Loucy (cell line): ENCODE data around the gene LPIN1.

Source experiments
- EZH2phosphoT487 ChIP-seq: fragments of 200-600 bp; IDR thresholded peaks from 2 replicates; pipeline ENCODE4 v1.6.1; 2018; ENCODE audit warnings: antibody characterized with exemption, mild to moderate bottlenecking, moderate library complexity, borderline replicate concordance
- TF ChIP-seq, protein P1 (sequence below): fragments of 200-600 bp; sonication (generic); conservative IDR thresholded peaks from 2 replicates; pipeline ENCODE4 v1.5.1; 2014; ENCODE audit warnings: mild to moderate bottlenecking, antibody characterized with exemption, low read length

- TF ChIP-seq, protein P1, sequence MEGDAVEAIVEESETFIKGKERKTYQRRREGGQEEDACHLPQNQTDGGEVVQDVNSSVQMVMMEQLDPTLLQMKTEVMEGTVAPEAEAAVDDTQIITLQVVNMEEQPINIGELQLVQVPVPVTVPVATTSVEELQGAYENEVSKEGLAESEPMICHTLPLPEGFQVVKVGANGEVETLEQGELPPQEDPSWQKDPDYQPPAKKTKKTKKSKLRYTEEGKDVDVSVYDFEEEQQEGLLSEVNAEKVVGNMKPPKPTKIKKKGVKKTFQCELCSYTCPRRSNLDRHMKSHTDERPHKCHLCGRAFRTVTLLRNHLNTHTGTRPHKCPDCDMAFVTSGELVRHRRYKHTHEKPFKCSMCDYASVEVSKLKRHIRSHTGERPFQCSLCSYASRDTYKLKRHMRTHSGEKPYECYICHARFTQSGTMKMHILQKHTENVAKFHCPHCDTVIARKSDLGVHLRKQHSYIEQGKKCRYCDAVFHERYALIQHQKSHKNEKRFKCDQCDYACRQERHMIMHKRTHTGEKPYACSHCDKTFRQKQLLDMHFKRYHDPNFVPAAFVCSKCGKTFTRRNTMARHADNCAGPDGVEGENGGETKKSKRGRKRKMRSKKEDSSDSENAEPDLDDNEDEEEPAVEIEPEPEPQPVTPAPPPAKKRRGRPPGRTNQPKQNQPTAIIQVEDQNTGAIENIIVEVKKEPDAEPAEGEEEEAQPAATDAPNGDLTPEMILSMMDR = no peak
- no peak for TF ChIP-seq EZH2phosphoT487
Observed at GRCh38 chr2:11787991-11788390, 41.6 kb downstream of the LPIN1 start.
